ENCODE results near the gene SH3GLB1. TPM values are rescaled to one million over a fixed set of nuclear protein-coding genes. Genes with fewer than 3 reads are reported as not detected.

SH3GLB1 gene
- total and polyA plus RNA-seq, 9 of the 15 experiments (the other 6 are each of a cell fraction or from before 2014, with no cell fraction given): 8.6 to 34.2 (median 24.2) TPM

- TF ChIP-seq CUX1 (CRISPR knock-in tag; IDR thresholded peaks at IDR 0.05) (no peak), GABPA (tag; conservative IDR thresholded peaks at IDR 0.05; ENCODE audit: low read depth) (peak; percentile 51; the same call in 1 of the 2 replicates), FOXK1 (CRISPR knock-in tag; IDR thresholded peaks at IDR 0.05; ENCODE audit: borderline replicate concordance) (0 out of 2 replicates have a peak, but pooled peaks have one; percentile 62), FOXM1 (IDR thresholded peaks at IDR 0.05; ENCODE audit: low read depth) (no peak), FOXM1 (CRISPR knock-in tag; IDR thresholded peaks at IDR 0.05; ENCODE audit: low read depth) (no peak), TAF7 (tag; IDR thresholded peaks at IDR 0.05) (peak; percentile 6; the same call in 1 of the 2 replicates), ZNF232 (CRISPR knock-in tag; IDR thresholded peaks at IDR 0.05) (0 out of 2 replicates have a peak, but pooled peaks have one; percentile 61), ZNF121 (CRISPR knock-in tag; conservative IDR thresholded peaks at IDR 0.05) (0 out of 2 replicates have a peak, but pooled peaks have one; percentile 9), ZNF41 (CRISPR knock-in tag; conservative IDR thresholded peaks at IDR 0.05) (no peak), ZNF778 (CRISPR knock-in tag; IDR thresholded peaks at IDR 0.05) (no peak), NCOR1 (IDR thresholded peaks at IDR 0.05) (no peak), TFAP4 (CRISPR knock-in tag; IDR thresholded peaks at IDR 0.05; ENCODE audit: borderline replicate concordance) (peak; percentile 42; the same call in 1 of the 2 replicates)
- TF ChIP-seq, protein P1, sequence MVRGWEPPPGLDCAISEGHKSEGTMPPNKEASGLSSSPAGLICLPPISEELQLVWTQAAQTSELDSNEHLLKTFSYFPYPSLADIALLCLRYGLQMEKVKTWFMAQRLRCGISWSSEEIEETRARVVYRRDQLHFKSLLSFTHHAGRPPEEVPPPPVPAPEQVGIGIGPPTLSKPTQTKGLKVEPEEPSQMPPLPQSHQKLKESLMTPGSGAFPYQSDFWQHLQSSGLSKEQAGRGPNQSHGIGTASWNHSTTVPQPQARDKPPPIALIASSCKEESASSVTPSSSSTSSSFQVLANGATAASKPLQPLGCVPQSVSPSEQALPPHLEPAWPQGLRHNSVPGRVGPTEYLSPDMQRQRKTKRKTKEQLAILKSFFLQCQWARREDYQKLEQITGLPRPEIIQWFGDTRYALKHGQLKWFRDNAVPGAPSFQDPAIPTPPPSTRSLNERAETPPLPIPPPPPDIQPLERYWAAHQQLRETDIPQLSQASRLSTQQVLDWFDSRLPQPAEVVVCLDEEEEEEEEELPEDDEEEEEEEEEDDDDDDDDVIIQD (CRISPR knock-in tag; IDR thresholded peaks at IDR 0.05): no peak
- TF ChIP-seq, protein P2, sequence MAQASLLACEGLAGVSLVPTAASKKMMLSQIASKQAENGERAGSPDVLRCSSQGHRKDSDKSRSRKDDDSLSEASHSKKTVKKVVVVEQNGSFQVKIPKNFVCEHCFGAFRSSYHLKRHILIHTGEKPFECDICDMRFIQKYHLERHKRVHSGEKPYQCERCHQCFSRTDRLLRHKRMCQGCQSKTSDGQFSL (CRISPR knock-in tag; IDR thresholded peaks at IDR 0.05): 0 out of 2 replicates have a peak, but pooled peaks have one; percentile 13
- TF ChIP-seq, protein P2 (tag; IDR thresholded peaks at IDR 0.05): no peak
Observed at GRCh38 chr1:86704972-86705664, 742 bp downstream of the SH3GLB1 start (continued).

Measured in K562 (cell line).